Frontal cortex (tissue), 4 donors: ENCODE data around the gene AGAP1. TPM values are rescaled to one million over a fixed set of nuclear protein-coding genes. Genes with fewer than 3 reads are reported as not detected.

ENCODE experiments used
- DNase-seq, 2 donors: peaks; one replicate each; pipeline ENCODE4 v3.0.0; 2012; ENCODE audit warnings: low spot score in 2 of 2
- FAIRE-seq: peaks from 2 replicates; lab custom pipeline; 2012; peaks lifted over from hg19 to GRCh38; lab: Jason Lieb, UNC
- total RNA-seq: library from RNA; depleted of rRNA; stranded (reverse); fragments of >200 nt; gene quantifications from one replicate; pipeline ENCODE4 v1.2.3, GENCODE V29; 2014
- donor health status: control.
- donor health status: control.
- donor health status: control.

Gene AGAP1
- total RNA-seq, 1 donor from 2014 or later: 27.3 TPM

DNA sequence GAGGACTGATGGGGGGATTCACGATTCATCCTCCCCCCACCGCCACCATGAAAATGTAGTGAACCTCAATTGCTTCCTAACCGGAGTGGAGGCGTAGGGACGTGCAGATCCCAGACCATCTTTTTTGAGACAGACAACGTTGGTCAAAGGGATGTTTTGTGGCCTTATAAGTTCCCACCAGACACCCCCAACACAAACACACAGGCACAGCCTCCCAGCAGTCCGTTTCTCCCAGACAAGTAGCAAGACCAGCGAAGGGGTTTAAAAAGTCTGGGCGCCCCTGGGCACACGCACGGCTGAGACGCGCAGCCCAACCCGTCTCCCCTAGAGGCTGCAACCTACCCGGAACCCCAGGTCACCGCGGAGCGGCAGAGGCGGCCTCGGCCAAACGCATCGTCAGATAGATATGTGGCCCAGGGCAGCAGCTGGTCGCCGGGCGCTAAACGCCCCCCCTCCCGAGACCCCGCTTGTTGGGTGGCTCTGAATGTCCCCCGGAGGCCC, 673.0 kb downstream of the AGAP1 start:
- peak in 1 of 2 donors; percentile 36 for DNase-seq
- no peak for FAIRE-seq

DNA sequence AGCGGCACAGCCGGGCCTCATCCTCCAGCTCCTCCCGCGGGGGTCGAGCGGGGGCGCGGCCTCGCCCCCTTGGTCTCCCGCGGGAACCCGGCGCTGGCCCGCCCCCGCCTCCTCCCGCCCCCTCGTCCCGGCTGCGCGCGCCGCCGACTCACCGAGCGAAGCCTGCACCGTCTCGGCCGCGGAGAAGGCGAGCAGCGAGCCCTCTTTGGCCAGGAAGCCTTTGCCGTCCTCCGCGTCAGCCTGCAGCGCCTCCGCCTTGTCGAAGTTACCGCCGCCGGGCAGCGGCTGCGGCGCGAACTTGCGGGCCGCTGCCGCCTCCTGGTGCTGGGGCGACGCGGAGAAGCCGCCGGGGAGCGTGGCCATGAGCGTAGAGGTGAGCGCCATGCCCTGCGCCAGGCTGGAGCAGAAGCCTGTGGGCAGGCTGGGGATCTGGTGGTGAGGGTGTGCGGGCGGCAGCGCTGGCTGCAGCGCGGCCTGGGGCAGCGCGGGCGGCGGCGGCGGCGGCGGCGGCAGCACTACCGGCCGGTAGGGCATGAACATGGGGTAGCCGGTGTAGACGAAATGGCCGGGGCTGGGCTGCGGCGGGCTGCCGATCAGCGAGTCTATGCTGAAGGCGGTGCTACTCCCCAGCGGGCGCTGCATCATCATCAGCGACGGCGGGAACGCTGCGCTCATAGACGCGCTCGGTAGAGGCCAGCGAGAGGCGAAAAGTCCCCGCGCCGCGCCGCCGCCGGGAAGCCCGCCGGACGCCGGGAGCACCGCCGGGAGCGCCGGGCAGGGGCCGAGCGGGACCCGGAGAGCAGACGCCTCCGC, 673.7 kb downstream of the AGAP1 start:
- FAIRE-seq: no peak

DNA sequence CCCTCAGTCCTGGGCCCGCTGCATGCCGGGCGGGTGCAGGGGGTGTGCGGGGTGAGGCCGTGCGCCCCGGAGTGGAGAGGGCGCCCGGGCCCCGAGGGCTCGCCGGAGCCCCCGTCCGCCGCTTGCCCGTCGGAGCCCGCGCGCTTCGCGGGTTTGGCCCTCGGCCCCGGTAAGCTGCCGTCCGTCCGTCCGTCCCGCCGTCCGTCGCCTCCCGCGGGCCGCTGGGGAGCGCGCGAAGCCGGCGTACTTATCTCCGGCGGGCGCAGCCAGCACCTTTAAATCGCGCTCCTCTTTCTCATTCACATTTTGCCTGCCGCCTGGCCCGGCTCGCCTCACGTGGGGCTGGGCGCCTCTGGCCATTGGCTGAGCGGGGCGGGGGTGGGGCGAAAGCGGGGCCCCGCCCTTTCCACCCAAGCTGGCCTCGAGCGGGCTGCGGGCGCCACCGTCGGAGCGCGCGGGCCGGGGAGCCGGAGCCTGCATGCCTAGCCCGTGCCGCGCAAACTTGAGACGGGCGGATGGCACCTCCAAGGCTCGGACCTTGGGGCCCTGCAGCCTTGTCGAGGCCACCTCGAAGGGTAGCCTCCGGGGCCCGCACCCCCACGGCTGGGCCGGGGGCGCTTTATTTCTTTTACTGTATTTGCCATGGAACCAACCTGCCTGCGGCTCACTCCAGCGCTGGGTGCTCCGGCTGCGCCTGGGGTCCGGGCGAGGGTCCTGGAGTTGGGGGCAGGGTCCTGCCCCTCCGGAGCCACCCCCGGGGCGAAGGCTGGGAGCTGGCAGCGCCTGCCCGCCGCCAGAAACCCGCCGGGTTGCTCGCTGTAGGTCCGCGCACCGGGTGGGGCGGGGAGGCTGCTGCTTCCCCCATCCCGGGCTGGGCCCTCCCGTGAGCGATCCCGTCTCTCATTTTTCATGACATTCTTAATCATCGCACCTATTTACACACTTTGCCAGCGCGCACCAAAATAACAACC, 674.6 kb downstream of the AGAP1 start, which contains the start of gene GBX2:
Gene GBX2, minus strand, starts transcription at position 277 of the 971 bp plus-strand sequence. CDS start 415 bp downstream, outside the sequence.
- DNase-seq: peak in 1 of 2 donors; percentile 82
- no peak for FAIRE-seq

More for the DNA sequence above, 673.7 kb downstream of the AGAP1 start:
- DNase-seq: peak in 1 of 2 donors; percentile 62

DNA sequence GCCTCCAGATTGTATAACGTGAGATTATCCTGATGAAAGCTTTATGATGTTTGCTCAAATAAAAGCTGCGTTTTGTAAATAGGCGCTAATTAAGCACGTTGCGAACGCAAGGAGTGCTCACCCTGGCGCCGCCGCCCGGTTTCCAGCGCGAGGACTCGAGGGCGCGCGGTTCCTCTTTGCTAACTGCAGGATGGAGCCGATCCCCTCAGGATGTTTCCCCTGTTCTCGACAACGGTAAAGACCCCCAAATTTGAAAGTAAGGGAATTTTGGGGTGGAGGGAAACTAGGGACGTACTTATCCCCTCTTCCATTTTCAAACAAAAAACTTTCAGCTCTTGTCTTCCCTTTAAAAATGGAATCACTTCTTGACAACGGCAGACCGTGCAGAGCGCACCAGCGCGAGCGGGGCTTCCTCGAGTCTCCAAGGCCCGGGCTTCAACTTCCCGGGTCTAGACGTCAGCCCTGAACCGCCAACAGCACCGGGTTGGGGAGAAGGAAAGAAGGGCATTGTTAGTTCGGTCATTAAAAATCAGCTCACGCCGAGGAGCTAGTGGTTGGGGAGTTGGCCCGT, 675.4 kb downstream of the AGAP1 start:
- FAIRE-seq: no peak
- peak in 1 of 2 donors; percentile 35 for DNase-seq

DNA sequence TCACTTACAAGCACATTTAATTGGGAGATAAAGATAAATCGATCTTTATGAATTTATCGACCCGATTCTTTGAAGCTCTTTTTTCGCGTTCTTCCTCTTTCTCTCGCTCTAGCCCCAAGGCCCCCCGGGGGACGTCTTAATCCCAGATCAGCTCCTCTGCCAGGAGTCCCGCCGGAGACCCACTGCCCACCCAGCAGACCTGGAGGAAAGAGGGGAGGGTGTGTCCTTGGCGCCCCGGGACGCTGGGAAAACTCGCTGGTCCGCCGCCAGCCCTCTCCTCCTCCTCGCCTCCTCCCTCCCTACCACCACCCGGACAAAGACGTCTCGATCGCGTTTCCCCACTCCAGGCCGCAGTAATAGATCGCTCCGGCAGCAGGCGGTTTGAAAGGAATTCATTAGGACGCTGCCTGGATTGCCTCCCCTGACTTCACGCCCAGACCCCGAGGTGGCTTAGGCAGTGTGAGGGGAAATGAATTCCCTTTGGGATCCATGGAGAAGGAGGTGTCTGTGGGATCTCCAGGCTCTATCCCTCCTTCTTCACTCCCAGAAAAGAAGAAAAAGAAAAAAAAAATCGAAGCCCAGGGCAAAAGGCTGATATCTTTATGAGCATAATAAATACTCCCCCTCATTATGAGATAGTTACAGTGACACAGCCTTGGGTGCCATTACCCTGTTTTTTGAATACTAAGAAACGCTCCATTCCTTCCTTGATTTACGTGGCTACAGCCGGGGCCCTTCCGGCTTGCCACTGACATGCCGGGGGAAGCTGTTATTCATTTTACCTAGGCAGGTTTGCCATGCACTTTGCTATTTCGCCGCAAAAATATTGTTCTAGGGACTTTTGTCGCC, 676.1 kb downstream of the AGAP1 start:
- peak in 1 of 2 donors; percentile 48 for DNase-seq

DNA sequence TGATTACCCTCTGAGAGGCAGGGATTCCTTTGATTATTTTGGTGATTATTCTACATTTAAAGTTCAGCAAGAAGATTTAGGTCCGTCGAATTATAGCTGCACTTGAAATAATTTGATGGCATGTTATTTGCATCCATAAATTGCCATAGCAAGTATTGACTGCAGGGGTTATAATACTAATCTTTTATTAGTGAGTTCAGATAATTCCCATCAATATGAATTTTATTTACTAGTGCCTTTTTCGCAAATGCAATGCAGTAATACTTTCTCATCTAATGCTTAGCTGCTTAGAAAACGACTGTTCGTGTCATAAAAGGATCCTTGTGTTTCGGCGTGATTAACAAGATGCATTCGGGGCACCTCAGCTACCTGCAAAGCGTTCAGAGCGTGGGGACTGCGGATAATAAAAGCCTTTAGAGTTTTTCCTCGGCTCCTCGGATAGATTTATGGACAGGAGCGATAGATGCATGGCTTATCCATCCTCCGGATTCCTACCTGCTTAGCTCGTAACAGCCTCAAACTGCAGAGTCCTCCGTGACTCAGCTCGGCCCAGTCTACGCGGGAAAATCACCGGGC, 676.8 kb downstream of the AGAP1 start:
- peak in 1 of 2 donors; percentile 35 for DNase-seq
- FAIRE-seq: no peak

More for the DNA sequence above, 676.1 kb downstream of the AGAP1 start:
- no peak for FAIRE-seq

DNA sequence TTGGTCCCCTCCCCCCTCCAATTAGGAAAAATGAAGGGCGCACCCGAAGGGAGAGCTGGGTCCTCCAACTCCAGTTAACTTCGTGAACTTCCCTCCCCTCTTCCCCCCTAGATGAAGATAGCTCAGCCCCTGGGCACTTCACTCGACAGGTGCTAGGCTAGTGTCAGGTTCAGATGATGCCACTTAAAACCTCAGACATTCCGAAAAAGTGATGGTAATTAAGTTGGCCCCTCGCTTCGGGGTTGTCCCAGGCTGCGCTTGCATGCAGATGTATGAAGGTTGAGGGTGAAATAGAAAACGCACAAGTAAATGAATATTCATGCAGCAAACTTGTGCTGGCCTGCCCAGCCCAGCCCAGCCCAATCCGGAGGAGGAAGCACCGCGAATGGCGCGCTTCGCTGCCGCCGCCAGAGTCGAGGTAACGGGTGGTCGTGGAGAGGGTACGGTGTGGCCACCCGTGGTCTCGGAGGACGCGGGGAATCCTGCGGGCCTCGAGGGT, 677.4 kb downstream of the AGAP1 start:
- FAIRE-seq: no peak
- peak in 1 of 2 donors; percentile 29 for DNase-seq

DNA sequence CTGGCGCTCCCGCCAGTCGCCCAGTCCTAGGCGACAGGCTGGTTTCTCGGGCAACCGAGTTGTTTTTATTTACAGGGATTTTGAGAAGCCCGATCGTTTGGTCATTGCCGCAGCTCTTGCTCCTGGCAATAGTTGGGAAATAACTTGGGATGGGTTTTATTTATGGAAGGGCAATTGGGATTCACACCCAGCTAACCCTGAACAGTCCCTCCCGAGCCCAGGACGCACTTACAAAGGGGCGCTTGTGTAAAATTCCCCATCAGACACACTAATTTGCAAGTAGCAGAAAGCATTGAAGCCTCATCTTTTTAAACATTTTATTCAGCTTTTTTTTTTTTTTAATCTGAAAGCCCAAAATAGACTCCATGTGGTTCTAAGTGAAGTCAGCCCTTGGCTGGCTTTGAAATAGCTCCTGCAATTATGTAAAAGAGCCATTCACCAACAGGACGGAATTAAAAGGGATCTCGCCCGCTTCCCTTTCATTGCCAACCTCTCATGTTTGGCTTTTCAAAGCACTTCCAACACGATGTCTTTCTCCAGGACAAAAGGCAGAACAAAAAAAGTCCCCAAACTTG, 677.9 kb downstream of the AGAP1 start:
- FAIRE-seq (no peak), DNase-seq (peak in 1 of 2 donors; percentile 60)

DNA sequence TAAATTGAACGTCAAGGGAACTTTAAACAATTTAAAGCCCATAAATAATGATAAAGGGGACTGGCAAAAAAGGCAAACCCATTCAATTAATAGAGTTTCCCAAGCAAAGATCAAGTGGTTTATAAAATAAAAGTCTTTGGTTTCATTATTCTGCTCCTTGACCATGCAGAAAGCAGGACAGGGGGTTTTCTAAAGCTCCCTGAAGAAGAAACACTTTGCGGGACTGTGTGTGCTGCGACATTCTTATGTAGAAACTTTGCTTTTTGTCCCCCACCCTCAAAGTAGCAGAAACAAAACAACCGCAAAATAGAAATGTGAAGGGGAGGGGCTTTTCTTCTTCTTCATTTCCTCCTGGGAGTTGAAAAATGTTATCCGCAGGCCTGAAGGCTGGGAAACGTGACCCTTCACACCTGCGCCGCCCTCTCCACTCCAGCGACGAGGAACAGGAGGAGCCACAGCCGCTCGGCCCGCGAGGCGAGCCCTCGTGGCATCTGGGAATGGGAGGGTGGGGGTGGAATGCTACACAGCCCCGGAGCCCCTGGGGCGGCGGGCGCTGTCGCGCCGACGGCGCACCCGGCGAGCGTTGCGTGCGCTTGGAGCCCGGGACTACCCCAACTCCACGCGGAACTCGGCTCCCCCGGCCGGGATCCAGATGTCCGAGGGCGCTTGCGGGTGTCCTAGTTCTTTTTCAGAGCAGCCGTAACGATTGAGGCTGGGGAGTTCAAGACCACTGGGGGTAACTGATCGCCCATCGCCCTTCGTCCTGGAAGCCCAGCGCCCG, 678.6 kb downstream of the AGAP1 start:
- DNase-seq: peak in 1 of 2 donors; percentile 43
- no peak for FAIRE-seq

DNA sequence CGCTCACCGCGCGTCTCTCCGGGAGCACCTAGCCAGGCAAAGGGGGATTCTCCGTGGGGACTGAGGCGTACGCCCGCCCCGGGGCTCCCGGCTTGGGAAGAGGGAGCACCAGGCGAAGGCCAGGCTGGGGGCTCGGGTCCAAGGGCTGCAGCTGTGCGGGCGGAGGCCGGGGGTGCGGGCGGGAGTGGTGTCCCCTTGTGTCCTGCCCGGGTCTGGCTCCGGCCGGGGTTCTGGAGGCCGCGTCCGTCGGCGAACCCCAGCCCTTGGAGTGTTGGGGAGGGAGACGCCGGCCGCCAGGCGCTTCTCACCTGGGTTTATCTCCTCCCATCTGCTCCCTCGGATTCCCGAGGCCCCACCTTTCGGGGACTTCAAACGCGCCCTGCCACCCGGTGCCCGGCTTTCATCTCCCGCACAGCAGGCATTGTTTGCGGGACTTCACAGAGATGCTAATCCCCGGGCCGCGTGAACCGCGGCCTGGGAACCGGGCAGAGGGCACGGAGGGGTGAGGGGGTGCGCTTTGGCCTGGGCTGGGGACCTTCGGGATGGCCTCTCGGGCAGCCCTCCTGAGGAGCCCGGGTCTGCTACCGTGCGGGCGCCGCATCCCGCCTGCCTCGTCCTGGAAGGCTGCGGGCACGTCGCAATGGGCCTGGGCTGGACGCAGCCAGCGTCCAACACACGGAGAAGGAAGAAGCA, 679.3 kb downstream of the AGAP1 start:
- FAIRE-seq: no peak
- peak in 1 of 2 donors; percentile 33 for DNase-seq

DNA sequence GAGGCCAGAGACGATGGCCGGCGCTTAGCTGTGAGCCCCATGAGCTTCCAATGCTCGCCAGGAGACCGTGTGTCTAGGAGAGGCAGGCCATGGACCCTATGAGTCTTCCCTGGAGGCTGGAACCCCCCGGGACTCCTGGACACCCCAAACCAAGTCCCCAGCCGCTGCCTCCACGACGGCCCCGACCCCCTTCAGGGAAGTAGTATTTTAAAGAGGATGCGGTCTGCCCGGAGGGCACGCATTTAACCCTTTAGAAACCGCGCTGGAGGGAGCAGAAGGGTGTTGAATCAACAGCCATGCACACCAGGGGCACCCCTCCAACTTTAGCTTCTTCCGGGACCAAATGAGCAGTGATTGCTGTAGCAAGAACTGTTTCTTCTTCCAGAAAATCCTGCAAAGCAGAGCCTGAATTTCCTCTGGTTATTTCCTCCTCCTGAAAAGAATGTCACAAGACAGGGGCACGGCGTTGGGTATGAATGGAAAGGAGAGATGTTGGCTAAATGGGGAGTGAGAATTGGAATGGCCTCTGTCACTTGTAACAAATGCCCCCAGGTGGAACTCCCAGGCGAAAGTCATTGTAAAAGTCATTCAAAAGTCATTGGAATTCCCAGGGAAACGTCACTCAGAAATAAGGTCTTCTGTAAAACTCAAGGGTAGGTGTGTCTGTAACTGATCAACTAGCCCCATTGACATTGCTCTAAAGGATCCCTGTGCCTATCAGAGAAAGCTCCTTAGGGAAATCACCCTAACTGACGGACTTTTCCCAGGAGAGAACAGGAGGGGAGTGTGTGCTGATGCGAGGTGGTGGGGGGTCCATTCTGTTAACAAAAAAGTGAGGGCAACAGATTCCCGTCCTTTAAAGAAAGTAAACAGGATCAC, 680.1 kb downstream of the AGAP1 start:
- DNase-seq (peak in 1 of 2 donors; percentile 18), FAIRE-seq (no peak)

DNA sequence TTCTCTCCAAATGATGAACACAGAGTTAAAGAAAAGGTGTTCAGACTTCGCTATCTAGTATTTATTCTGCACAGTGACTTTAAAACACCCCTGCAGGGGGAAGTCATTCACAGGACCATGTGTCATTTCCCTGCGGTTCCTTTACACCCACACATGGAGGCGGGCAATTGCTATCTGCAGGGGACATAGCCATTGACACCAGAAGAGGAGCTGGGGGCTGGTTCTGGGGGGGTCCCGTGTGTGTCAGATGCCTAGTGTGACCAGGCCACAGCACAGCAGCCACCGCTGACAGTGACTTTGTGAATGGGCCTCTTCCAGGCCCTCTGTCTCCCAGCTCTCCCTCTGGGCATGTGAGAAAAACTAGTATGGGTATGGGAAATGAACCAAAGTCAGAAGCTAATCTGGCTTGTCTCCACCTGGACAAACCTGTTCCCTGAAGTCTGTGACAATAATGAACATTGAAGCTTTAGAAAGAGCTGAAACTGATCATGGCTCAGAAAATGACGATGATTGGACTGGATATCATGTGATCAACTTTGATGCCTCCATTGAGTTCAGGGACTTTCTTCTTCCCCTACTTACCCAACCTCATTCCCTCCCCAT, 681.8 kb downstream of the AGAP1 start:
- DNase-seq (peak in 1 of 2 donors; percentile 29), FAIRE-seq (no peak)

DNA sequence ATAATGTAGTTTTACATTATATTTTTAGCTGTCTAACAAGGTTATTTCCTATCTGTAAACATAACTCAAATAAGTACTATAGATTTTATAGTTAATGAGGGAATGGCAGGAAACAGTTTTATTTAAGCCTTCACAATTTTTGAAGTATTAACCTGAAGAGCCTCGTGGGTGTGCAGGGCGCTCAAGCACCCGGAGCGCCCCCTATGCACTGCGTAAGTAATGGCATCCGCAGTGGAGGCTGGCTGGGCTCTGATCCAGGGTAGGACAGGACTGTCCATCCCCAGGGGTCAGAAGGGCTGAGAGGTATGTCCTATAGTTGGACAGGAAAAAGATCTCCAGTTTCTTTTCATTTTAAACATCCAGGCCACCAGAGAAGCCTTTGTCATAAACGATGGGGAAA, 682.6 kb downstream of the AGAP1 start:
- peak in 1 of 2 donors; percentile 24 for DNase-seq
- no peak for FAIRE-seq

DNA sequence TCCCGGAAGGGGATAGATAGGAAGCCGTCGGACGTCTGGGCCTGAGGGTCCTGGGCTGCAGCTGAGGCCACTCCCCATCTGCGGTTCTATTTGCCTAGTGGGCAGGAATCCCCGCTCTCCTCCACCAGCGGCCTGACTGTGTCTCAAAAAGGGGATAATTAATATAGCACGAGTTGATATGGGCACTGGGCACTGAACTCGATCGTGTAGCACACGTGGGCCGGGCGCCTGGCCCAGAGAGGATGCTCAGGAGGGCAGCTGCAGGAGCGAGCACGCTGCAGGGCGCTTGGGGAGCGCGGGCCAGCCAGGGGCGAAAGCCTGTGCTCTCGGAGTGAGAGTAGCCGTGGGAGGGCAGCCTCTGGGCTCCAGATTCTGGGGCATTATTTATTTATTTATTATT, 683.1 kb downstream of the AGAP1 start:
- FAIRE-seq (no peak), DNase-seq (peak in 1 of 2 donors; percentile 19)

DNA sequence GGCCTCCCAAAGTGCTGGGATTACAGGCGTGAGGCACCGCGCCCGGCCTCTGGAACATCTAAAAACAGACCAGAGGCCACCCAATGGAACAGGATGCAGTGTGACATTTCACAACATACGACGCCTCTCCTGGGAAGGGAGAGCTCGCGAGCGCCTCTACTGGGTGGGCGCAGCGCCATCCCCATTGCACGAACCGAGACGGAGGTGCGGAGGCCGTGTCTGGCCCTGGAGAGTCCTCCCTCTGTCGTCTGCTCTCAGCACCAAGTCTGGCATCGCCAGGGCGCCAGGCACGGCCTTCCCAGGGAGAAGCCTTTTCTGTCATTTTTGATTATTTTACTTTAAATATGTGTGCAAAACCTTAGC, 683.7 kb downstream of the AGAP1 start:
- DNase-seq (peak in 1 of 2 donors; percentile 56), FAIRE-seq (no peak)
